ENCODE data around the gene NCOA7.

- peak; percentile 41 to 62 (median 56) for TF ChIP-seq CTCF (IDR thresholded peaks at IDR 0.05)
- TF ChIP-seq POLR2A (IDR thresholded peaks at IDR 0.05), result no peak
These were observed 37.4 kb upstream of the NCOA7 start for GRCh38 chr6:125753218-125753936.

Data from right lobe of liver (tissue), 4 donors.